Hepatocyte (in vitro differentiated cells): ENCODE data around the gene TSSK1B. TPM values are rescaled to one million over a fixed set of nuclear protein-coding genes. Genes with fewer than 3 reads are reported as not detected.

Source experiments
- DNase-seq: peaks from one replicate; pipeline ENCODE4 v3.0.0-alpha.2; 2016; ENCODE audit warnings: low spot score
- H2AFZ ChIP-seq: fragments of 200-600 bp; sonication (generic); 2 replicates; pipeline ENCODE4 v1.6.0; 2016; ENCODE audit warnings: antibody characterized with exemption, mild to moderate bottlenecking
- H3K27ac ChIP-seq: fragments of 200-600 bp; sonication (generic); 2 replicates; pipeline ENCODE4 v1.5.1; 2016; ENCODE audit warnings: mild to moderate bottlenecking
- H3K27me3 ChIP-seq: fragments of 200-600 bp; sonication (generic); 2 replicates; pipeline ENCODE4 v1.6.1; 2016
- H3K36me3 ChIP-seq: fragments of 200-600 bp; sonication (generic); replicated peaks from 2 replicates; pipeline ENCODE4 v1.5.1; 2016; ENCODE audit warnings: low read depth; ENCODE audit not compliant: insufficient read depth
- H3K4me1 ChIP-seq: fragments of 200-600 bp; sonication (generic); 2 replicates; pipeline ENCODE4 v1.5.1; 2016; ENCODE audit warnings: mild to moderate bottlenecking, moderate library complexity; ENCODE audit not compliant: insufficient read depth
- H3K4me2 ChIP-seq: fragments of 200-600 bp; sonication (generic); 2 replicates; pipeline ENCODE4 v1.6.0; 2016
- H3K4me3 ChIP-seq: fragments of 200-600 bp; sonication (generic); 2 replicates; pipeline ENCODE4 v1.5.1; 2016; ENCODE audit warnings: mild to moderate bottlenecking
- H3K79me2 ChIP-seq: fragments of 200-600 bp; sonication (generic); 2 replicates; pipeline ENCODE4 v1.6.0; 2017; ENCODE audit warnings: mild to moderate bottlenecking
- H3K9me2 ChIP-seq: fragments of 200-600 bp; sonication (generic); replicated peaks from 2 replicates; pipeline ENCODE4 v1.6.0; 2017; ENCODE audit warnings: mild to moderate bottlenecking; ENCODE audit not compliant: insufficient read depth
- H3K9me3 ChIP-seq: fragments of 200-600 bp; sonication (generic); 2 replicates; pipeline ENCODE4 v1.5.1; 2016; ENCODE audit warnings: low read depth, mild to moderate bottlenecking
- H4K20me1 ChIP-seq: fragments of 200-600 bp; sonication (generic); 2 replicates; pipeline ENCODE4 v1.6.0; 2016; ENCODE audit warnings: mild to moderate bottlenecking; ENCODE audit not compliant: insufficient read depth, poor library complexity, severe bottlenecking
- CTCF ChIP-seq: fragments of 200-600 bp; sonication (generic); IDR thresholded peaks from 2 replicates; pipeline ENCODE4 v1.5.1; 2016; ENCODE audit warnings: antibody characterized with exemption, mild to moderate bottlenecking; ENCODE audit not compliant: poor library complexity
- EZH2 ChIP-seq: fragments of 200-600 bp; sonication (generic); IDR thresholded peaks from 2 replicates; pipeline ENCODE4 v1.6.1; 2016; ENCODE audit warnings: antibody characterized with exemption, mild to moderate bottlenecking, borderline replicate concordance
- EZH2phosphoT487 ChIP-seq: fragments of 200-600 bp; sonication (generic); IDR thresholded peaks from one replicate; pipeline ENCODE4 v1.6.1; 2018; ENCODE audit warnings: antibody characterized with exemption, mild to moderate bottlenecking, low read depth, moderate library complexity; ENCODE audit not compliant: unreplicated experiment, severe bottlenecking
- WGBS: methylation state at CpG from one replicate; pipeline ENCODE4 v1.1.6; 2016; ENCODE audit warnings: low lambda C conversion rate; ENCODE audit errors: missing lambda C conversion rate; 5-methylcytosine and 5-hydroxymethylcytosine counted together
- polyA plus RNA-seq: library from polyadenylated mRNA; unstranded; fragments of >200 nt; fragmentation: Nextera tagmentation; extraction: Ambion mirVana; gene quantifications from 2 replicates; pipeline ENCODE4 v1.2.1, GENCODE V29; 2016
- total RNA-seq: library from RNA; depleted of rRNA; stranded (reverse); fragments of >200 nt; gene quantifications from 2 replicates; pipeline ENCODE4 v1.2.3, GENCODE V29; 2014

The TSSK1B gene
- total and polyA plus RNA-seq, 2 experiments from 2014 or later = not detected

- Histone ChIP-seq H3K27me3 (no peaks in the 10 kb centered on the region), H3K4me1 (no peaks in the 10 kb centered on the region), H3K4me3 (no peak overlapping the region), H3K27ac (no peak overlapping the region), H3K36me3 (no peaks in the 10 kb centered on the region), H4K20me1 (no peaks in the 10 kb centered on the region), H3K9me2 (no peaks in the 10 kb centered on the region), H3K4me2 (no peak overlapping the region), H3K79me2 (no peaks in the 10 kb centered on the region), H3K9me3 (peaks cover under 1% of the 10 kb centered on the region), H2AFZ (no peak overlapping the region)
- no peak for DNase-seq
- WGBS = 53% methylated on average over 2 of the region's 2 CpGs
- no peak for TF ChIP-seq EZH2phosphoT487
- no peak for TF ChIP-seq CTCF
Measured at GRCh38 chr5:113450929-113451328, 16.1 kb upstream of the TSSK1B start.

- Histone ChIP-seq H3K9me2 (no peaks in the 10 kb centered on the region), H4K20me1 (no peaks in the 10 kb centered on the region), H3K9me3 (peaks cover 5% of the 10 kb centered on the region), H2AFZ (no peak overlapping the region), H3K36me3 (no peaks in the 10 kb centered on the region), H3K27me3 (no peaks in the 10 kb centered on the region), H3K79me2 (no peaks in the 10 kb centered on the region), H3K4me3 (no peak overlapping the region), H3K4me2 (no peak overlapping the region), H3K27ac (no peak overlapping the region), H3K4me1 (no peaks in the 10 kb centered on the region)
- no peak for DNase-seq
- no peak for TF ChIP-seq EZH2
- 85% methylated on average over 2 of the region's 2 CpGs for WGBS
Measured at GRCh38 chr5:113450462-113450861, 15.7 kb upstream of the TSSK1B start.

- H3K27me3 ChIP-seq = no peaks in the 10 kb centered on the region
- no peak overlapping the region for H3K4me3 ChIP-seq
- no peaks in the 10 kb centered on the region for H3K4me1 ChIP-seq
- no peaks in the 10 kb centered on the region for H3K36me3 ChIP-seq
- no peak for DNase-seq
- H3K9me3 ChIP-seq = peaks cover 6% of the 10 kb centered on the region
- H3K4me2 ChIP-seq = no peak overlapping the region
- TF ChIP-seq EZH2phosphoT487 (no peak), CTCF (no peak)
- WGBS = 54% methylated on average over 3 of the region's 3 CpGs
- H3K27ac ChIP-seq = no peak overlapping the region
- no peaks in the 10 kb centered on the region for H3K79me2 ChIP-seq
- no peaks in the 10 kb centered on the region for H3K9me2 ChIP-seq
- no peaks in the 10 kb centered on the region for H4K20me1 ChIP-seq
- no peak overlapping the region for H2AFZ ChIP-seq
Measured at GRCh38 chr5:113448252-113448651, 13.5 kb upstream of the TSSK1B start.

GRCh38 chr5:113447498-113448050 is 12.8 kb upstream of the TSSK1B start:
- Histone ChIP-seq H2AFZ (no peak overlapping the region), H3K4me3 (no peak overlapping the region), H3K36me3 (no peaks in the 10 kb centered on the region), H3K9me3 (peaks cover 6% of the 10 kb centered on the region), H4K20me1 (no peaks in the 10 kb centered on the region), H3K9me2 (no peaks in the 10 kb centered on the region), H3K27me3 (no peaks in the 10 kb centered on the region), H3K79me2 (no peaks in the 10 kb centered on the region), H3K4me1 (no peaks in the 10 kb centered on the region), H3K27ac (no peak overlapping the region), H3K4me2 (no peak overlapping the region)
- WGBS = 63% methylated on average over 4 of the region's 4 CpGs
- peak; percentile 17 for TF ChIP-seq CTCF
- TF ChIP-seq EZH2phosphoT487 = no peak
- no peak for DNase-seq
